ENCODE measurements around the gene WRNIP1.

DNA sequence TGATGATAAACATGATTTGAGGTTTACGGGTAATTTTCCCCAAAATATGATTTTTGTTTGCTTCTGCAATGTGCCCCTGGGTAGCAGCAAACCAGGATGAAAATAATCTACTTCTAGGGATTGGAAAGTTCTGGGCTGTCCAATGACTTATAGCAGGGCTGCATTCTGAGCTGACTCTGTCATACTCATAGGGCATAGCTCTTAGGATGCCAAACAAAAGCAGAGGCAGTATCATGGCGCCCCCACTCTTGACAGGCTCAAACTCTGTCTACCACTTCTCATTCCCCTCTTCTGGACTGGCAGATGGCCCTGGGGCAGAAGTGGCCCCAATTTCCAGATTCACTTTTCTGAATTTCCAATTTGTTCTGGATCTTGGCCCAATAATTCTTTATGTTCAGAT lies 66.2 kb downstream of the WRNIP1 start:
- TF ChIP-seq SIN3A (IDR thresholded peaks at IDR 0.05; ENCODE audit: borderline replicate concordance, insufficient read depth, low read length) (no peak), POLR2AphosphoS5 (IDR thresholded peaks at IDR 0.05; ENCODE audit: low read depth, low read length) (no peak)

Measured in PFSK-1 (cell line).